Vagina (tissue), 2 donors: ENCODE data around the gene CAPNS1. TPM values are rescaled to one million over a fixed set of nuclear protein-coding genes. Genes with fewer than 3 reads are reported as not detected.
A peak's percentile ranks its signal among the peaks of the same experiment; 100 is the strongest.
"Not testable (repeated sequence)": the region's sequence is repeated elsewhere in the genome, so short reads cannot be mapped to it uniquely, and the experiment has no call there.

Source experiments
- DNase-seq, 2 donors: peaks; one replicate each; pipeline ENCODE4 v3.0.0-alpha.2; 2017; ENCODE audit errors: extremely low spot score in 2 of 2
- H3K27ac ChIP-seq: fragments of 200-600 bp; sonication (generic); one replicate; pipeline ENCODE4 v1.5.1; 2019
- H3K27me3 ChIP-seq: fragments of 200-600 bp; sonication (generic); one replicate; pipeline ENCODE4 v1.5.1; 2019
- H3K36me3 ChIP-seq, 2 donors: fragments of 200-600 bp; sonication (generic); one replicate each; pipeline ENCODE4 v1.5.1; 2017 to 2019
- H3K4me1 ChIP-seq: fragments of 200-600 bp; sonication (generic); one replicate; pipeline ENCODE4 v1.5.1; 2019
- H3K4me3 ChIP-seq, 2 donors: fragments of 200-600 bp; sonication (generic); 1 replicate in 1 of 2; 2 replicates in 1 of 2; pipeline ENCODE4 v1.5.1; 2016 to 2019
- H3K9me3 ChIP-seq: fragments of 200-600 bp; sonication (generic); one replicate; pipeline ENCODE4 v1.5.1; 2019
- CTCF ChIP-seq, 3 experiments: fragments of 450-650 bp in 2 of 3; fragments of 200-600 bp in 1 of 3; sonication (generic) in 1 of 3; IDR thresholded peaks; one replicate each; pipeline ENCODE4 v1.5.1; 2017 to 2019; ENCODE audit warnings: antibody characterized with exemption in 3 of 3, mild to moderate bottlenecking in 2 of 3, moderate library complexity in 2 of 3
- POLR2A ChIP-seq, 2 donors: fragments of 450-650 bp; IDR thresholded peaks; one replicate each; pipeline ENCODE4 v1.6.1; 2017; ENCODE audit warnings: antibody characterized with exemption in 2 of 2, mild to moderate bottlenecking in 2 of 2, moderate library complexity in 2 of 2
- POLR2AphosphoS5 ChIP-seq, 2 donors: sonication (generic); formaldehyde crosslinking; IDR thresholded peaks; one replicate each; pipeline ENCODE4 v1.9.0; 2017; ENCODE audit warnings: antibody characterized with exemption in 2 of 2, mild to moderate bottlenecking in 2 of 2, low read depth in 1 of 2; ENCODE audit not compliant: insufficient read depth in 1 of 2
- intact Hi-C: fragments of 100-400 bp; cut with DNase I; formaldehyde crosslinking; loops from one replicate; pipeline ENCODE4 v1.15.1; 2023
- total RNA-seq: library from RNA; depleted of rRNA; stranded (reverse); fragments of >200 nt; gene quantifications from one replicate; pipeline ENCODE4 v1.2.3, GENCODE V29; 2016

Gene CAPNS1
- total RNA-seq, 1 donor from 2014 or later: 181 TPM

GRCh38 chr19:36120092-36120983 lies 19.5 kb upstream of the CAPNS1 start:
- DNase-seq: no peak
- Histone ChIP-seq H3K36me3 (peaks cover 0 to 51% of the 10 kb centered on the region in 2 donors), H3K27ac (no peak overlapping the region), H3K9me3 (no peaks in the 10 kb centered on the region), H3K4me1 (peaks cover 23% of the 10 kb centered on the region), H3K4me3 (no peak overlapping the region), H3K27me3 (no peaks in the 10 kb centered on the region)
- TF ChIP-seq CTCF (IDR thresholded peaks at IDR 0.05): no peak
- no peak for TF ChIP-seq POLR2AphosphoS5 (IDR thresholded peaks at IDR 0.05; ENCODE audit: insufficient read depth in 1 of 2, low read depth in 1 of 2)
- no peak for TF ChIP-seq POLR2A (IDR thresholded peaks at IDR 0.05)
- intact Hi-C loops: no loop called here

GRCh38 chr19:36120984-36121358 lies 18.9 kb upstream of the CAPNS1 start:
- Histone ChIP-seq H3K4me3 (no peak overlapping the region), H3K27me3 (no peaks in the 10 kb centered on the region), H3K36me3 (peaks cover 0 to 58% of the 10 kb centered on the region in 2 donors), H3K27ac (no peak overlapping the region), H3K4me1 (peaks cover 20% of the 10 kb centered on the region), H3K9me3 (no peaks in the 10 kb centered on the region)
- intact Hi-C loops: no loop called here
- DNase-seq: no peak
- TF ChIP-seq POLR2AphosphoS5 (IDR thresholded peaks at IDR 0.05; ENCODE audit: insufficient read depth in 1 of 2, low read depth in 1 of 2): no peak
- no peak for TF ChIP-seq POLR2A (IDR thresholded peaks at IDR 0.05)

- no peak for DNase-seq
- intact Hi-C loops: no loop called here
- Histone ChIP-seq H3K36me3 (peaks cover 0 to 59% of the 10 kb centered on the region in 2 donors), H3K4me3 (no peak overlapping the region), H3K27ac (no peak overlapping the region), H3K9me3 (no peaks in the 10 kb centered on the region), H3K4me1 (peaks cover 13% of the 10 kb centered on the region), H3K27me3 (no peaks in the 10 kb centered on the region)
- TF ChIP-seq POLR2A (IDR thresholded peaks at IDR 0.05): no peak
These were observed 18.3 kb upstream of the CAPNS1 start for GRCh38 chr19:36121486-36122124.

- Histone ChIP-seq H3K27me3 (no peaks in the 10 kb centered on the region), H3K36me3 (peaks cover 0 to 40% of the 10 kb centered on the region in 2 donors), H3K4me1 (peaks cover 18% of the 10 kb centered on the region), H3K27ac (no peak overlapping the region), H3K4me3 (no peak overlapping the region), H3K9me3 (no peaks in the 10 kb centered on the region)
- TF ChIP-seq POLR2AphosphoS5 (IDR thresholded peaks at IDR 0.05; ENCODE audit: insufficient read depth in 1 of 2, low read depth in 1 of 2) (no peak), CTCF (IDR thresholded peaks at IDR 0.05) (no peak), POLR2A (IDR thresholded peaks at IDR 0.05) (no peak)
- intact Hi-C loops: loop anchor here (5.0 kb wide), 1 partner anchor 42 kb away; no protein-coding TSS in a partner anchor
- no peak for DNase-seq
These were observed 14.3 kb upstream of the CAPNS1 start for GRCh38 chr19:36125557-36125956.

GRCh38 chr19:36128392-36128736 lies 11.5 kb upstream of the CAPNS1 start:
- DNase-seq: no peak
- Histone ChIP-seq H3K4me3 (peak overlapping the region; percentile 45 to 49), H3K4me1 (peaks cover 18% of the 10 kb centered on the region), H3K27ac (peak overlapping the region; percentile 88), H3K9me3 (no peaks in the 10 kb centered on the region), H3K27me3 (no peaks in the 10 kb centered on the region), H3K36me3 (peaks cover 0 to 25% of the 10 kb centered on the region in 2 donors)
- TF ChIP-seq POLR2AphosphoS5 (IDR thresholded peaks at IDR 0.05; ENCODE audit: insufficient read depth in 1 of 2, low read depth in 1 of 2) (no peak), POLR2A (IDR thresholded peaks at IDR 0.05) (no peak), CTCF (IDR thresholded peaks at IDR 0.05) (no peak)
- intact Hi-C loops: loop anchor here (5.0 kb wide), 1 partner anchor 39 kb away; no protein-coding TSS in a partner anchor

GRCh38 chr19:36131221-36131620 lies 8.6 kb upstream of the CAPNS1 start:
- DNase-seq, H3K27me3 ChIP-seq, H3K9me3 ChIP-seq, intact Hi-C loops, H3K4me3 ChIP-seq, H3K36me3 ChIP-seq, H3K27ac ChIP-seq: not testable (repeated sequence)
- peaks cover 18% of the 10 kb centered on the region for H3K4me1 ChIP-seq

- intact Hi-C loops: not testable (repeated sequence)
These were observed 5.0 kb upstream of the CAPNS1 start for GRCh38 chr19:36134867-36135266.

More at GRCh38 chr19:36134867-36135266, 5.0 kb upstream of the CAPNS1 start:
- not testable (repeated sequence) for H3K27me3 ChIP-seq, H3K4me3 ChIP-seq, DNase-seq, H3K9me3 ChIP-seq, H3K36me3 ChIP-seq, H3K27ac ChIP-seq
- H3K4me1 ChIP-seq: peaks cover 22% of the 10 kb centered on the region
